Right renal pelvis (tissue), 4 donors: Measurements from ENCODE around the gene ANKRD13A. TPM values are rescaled to one million over a fixed set of nuclear protein-coding genes. Genes with fewer than 3 reads are reported as not detected.
"Not testable (repeated sequence)": the region's sequence is repeated elsewhere in the genome, so short reads cannot be mapped to it uniquely, and the experiment has no call there.

Experiments used
- DNase-seq, 4 donors: peaks; one replicate each; pipeline ENCODE4 v3.0.0-alpha.2; 2013; ENCODE audit warnings: low read depth in 4 of 4, low spot score in 3 of 4, missing footprints in 1 of 4
- polyA plus RNA-seq, 4 donors: library from polyadenylated mRNA; unstranded; fragments of 120-200 nt; gene quantifications; one replicate each; pipeline ENCODE4 v1.2.1, GENCODE V29; 2013; ENCODE audit not compliant: insufficient read length in 4 of 4

Gene ANKRD13A
- polyA plus RNA-seq, 4 donors: 37.0 to 44.3 (median 40.0) TPM

GRCh38 chr12:110073049-110073831, 74.0 kb downstream of the ANKRD13A start:
- no peak for DNase-seq

- DNase-seq: no peak
Measured at GRCh38 chr12:110074089-110074488, 74.9 kb downstream of the ANKRD13A start.

- no peak for DNase-seq
Measured at GRCh38 chr12:110075880-110076279, 76.7 kb downstream of the ANKRD13A start.

GRCh38 chr12:110077800-110078199, 78.6 kb downstream of the ANKRD13A start:
- DNase-seq: no peak

GRCh38 chr12:110079477-110080400, 80.5 kb downstream of the ANKRD13A start:
- DNase-seq: no peak

- DNase-seq: no peak
Measured at GRCh38 chr12:110080410-110080809, 81.2 kb downstream of the ANKRD13A start.

- no peak for DNase-seq
Measured at GRCh38 chr12:110084314-110085015, 85.2 kb downstream of the ANKRD13A start.

GRCh38 chr12:110088216-110088615, 89.0 kb downstream of the ANKRD13A start:
- DNase-seq: not testable (repeated sequence)

GRCh38 chr12:110088936-110089335, 89.7 kb downstream of the ANKRD13A start:
- DNase-seq: no peak

Other genes starting within 250 kb of the ANKRD13A start
- gene TRPV4, start 166.0 kb upstream of the ANKRD13A start, polyA plus RNA-seq: 10 to 100 TPM; 12.0 to 16.1 (median 13.0) TPM
- gene GLTP, start 118.9 kb upstream of the ANKRD13A start, polyA plus RNA-seq: 10 to 100 TPM; 35.4 to 45.4 (median 37.7) TPM
- gene TCHP, start 99.2 kb upstream of the ANKRD13A start, polyA plus RNA-seq: 10 to 100 TPM; 19.5 to 22.4 (median 20.4) TPM
- gene GIT2, start 3.1 kb upstream of the ANKRD13A start, polyA plus RNA-seq: 10 to 100 TPM; 31.6 to 44.1 (median 34.2) TPM
- 10 to 100 TPM; 32.0 to 34.2 (median 33.9) TPM for gene C12orf76, start 49.1 kb downstream of the ANKRD13A start, polyA plus RNA-seq
- gene IFT81, start 124.9 kb downstream of the ANKRD13A start, polyA plus RNA-seq: 10 to 100 TPM; 44.0 to 54.8 (median 52.7) TPM